ENCODE measurements around the gene ASZ1.

ASZ1 gene

DNA sequence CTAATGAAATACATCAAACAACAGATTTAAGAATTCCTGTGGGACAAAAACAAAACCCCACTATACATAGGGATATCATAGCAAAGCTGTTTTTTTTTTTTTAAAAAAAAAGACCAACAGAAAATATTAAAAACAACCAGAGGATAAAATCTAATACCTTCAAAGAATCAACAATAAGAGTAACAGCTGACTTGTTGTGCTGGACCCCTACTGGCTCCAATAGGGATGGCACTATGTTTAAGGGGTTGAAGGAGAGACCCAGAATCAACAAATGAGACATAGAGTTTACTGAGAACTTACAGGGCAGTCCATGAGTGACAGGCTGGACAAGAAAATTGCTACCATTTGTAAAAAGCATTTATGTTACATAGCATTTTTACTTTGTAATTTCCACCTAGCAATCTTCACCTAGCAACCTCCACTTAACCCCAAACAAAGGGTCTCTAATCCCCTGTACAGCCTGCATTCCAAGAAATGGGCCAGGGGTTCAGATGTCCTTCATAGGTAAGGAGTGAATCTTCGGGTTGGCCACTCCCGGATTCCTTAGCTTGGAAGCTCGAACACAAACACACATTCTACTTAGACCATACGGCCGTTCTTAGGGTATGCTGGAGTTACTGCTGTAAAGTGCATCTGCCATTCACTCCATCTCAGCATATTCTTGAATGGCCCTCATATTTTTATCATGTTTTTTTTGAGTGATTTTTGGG is 25.8 kb downstream of the ASZ1 start:
- DNase-seq: no peak

DNA sequence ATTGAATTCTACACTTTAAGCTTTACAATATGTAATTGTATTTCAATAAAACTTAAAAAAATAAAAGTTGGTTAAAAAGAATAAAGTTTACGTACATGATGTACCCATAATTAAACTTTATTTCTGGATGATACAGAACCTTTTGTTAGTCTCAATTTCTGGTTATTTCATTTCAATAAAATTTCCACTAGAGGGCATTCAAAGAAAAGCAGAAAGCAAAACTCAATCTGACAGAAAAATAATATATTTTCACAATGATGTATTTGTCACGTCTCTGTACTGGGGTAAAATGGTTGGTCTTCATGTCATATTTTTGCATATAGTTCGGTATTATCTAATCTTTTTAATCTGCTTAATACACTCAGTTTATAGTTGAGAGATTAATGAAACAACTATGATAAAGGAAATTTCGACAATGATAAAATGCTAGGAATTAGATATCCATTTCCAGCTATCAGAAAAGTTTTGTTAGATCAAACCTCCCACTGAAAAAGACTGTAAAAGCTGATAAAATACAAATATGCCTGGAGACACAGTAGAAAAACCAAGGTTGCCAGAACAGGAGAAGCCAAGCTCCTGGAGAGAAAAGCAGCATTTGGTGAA is 27.4 kb downstream of the ASZ1 start:
- DNase-seq: peak; percentile 29

DNA sequence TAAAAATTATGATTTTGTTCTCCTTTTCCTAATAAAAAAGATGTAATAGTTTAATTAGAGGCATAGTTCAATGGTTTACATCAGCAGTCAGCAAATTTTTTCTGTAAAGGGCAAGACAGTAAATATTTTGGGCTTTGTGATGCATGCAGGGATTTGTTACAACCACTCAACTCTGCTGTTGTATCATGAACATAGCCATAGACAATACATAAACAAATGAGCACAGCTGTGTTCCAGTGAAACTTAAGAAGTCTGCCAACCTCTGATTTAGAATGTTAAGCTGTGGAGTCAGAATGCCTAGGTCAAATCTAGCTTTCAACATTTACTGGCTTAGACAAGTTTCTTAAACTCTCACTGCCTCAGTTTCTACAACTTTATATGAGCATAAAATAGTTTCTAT is 31.6 kb downstream of the ASZ1 start:
- no peak for DNase-seq

GRCh38 chr7:117393781-117394180 is 33.5 kb downstream of the ASZ1 start:
- DNase-seq: no peak

DNA sequence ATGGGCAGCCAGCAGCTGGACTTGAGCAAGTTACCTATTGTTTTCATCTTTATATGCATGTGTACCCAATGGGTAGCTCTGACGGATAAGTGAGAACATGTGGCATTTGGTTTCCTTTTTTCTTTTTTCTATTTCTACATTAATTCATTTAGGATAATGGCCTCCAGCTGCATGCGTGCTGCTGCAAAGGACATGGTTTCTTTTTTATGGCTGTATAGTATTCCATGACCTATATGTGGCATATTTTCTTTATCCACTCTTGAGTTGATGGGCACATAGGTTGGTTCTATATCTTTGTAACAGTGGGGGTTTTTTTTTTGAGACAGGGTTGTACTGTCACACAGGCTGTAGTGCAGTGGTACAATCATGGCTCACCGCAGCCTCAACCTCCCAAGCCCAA is 37.4 kb downstream of the ASZ1 start:
- no peak for DNase-seq

DNA sequence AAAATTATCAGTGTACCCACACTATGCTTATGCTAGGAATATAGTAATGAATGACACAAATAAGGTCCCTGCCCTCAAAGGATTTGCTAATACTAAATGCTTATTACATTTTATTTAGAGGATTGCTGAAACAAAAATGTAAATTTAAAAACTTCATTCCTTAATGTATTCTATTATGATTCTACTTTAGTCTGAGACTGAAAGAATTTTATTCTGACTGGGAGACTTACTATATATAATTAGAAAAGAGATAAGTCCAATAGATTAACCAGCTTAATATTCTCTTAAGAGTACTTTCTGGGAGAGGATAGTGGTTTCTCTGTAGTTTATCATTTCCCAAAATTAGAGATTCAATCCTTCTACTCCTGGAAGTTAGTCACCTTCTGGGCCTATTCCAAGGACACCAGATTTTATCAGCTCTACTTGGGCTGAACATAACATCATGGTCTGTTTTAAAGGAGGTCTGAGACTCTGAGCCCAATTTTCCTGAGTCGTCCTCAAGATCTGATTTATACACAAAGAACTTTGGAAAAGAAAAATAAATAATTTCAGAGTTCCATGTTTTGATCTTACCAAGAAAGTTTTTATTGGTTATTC is 41.1 kb downstream of the ASZ1 start:
- DNase-seq: no peak

DNA sequence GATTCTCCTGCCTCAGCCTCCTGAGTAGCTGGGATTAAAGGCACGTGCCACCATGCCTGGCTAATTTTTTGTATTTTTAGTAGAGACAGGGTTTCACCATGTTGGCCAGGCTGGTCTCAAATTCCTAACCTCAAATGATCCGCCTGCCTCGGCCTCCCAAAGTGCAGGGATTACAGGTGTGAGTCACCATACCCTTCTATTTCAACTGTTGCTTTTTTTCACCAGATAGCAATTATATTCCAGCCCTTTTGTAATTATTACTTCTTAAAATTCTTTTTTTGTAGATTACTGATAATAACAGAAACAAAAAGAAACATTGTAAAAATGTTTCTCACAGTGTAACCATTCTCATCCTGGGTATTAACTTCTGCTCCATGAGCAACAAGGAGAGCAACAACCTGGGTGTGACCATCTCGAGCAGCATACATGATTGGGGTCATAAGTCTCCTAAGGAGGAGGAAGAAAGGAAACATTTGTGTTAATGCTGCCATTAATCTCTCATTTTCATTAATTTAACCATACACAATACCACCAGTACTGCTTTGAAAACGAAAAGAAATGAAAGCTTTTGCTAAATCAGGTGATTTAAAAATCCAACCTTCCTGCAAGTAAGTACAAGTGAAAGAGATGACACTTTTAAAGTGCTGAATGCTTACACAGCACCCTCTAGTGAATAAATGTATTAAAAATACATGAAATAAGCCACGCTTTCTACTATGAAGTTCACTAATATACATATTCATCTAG is 41.8 kb downstream of the ASZ1 start:
- DNase-seq: no peak

- no peak for DNase-seq
Measured at GRCh38 chr7:117384688-117385362, 42.5 kb downstream of the ASZ1 start.

GRCh38 chr7:117383483-117384189 is 43.7 kb downstream of the ASZ1 start:
- DNase-seq: no peak

GRCh38 chr7:117383046-117383445 is 44.2 kb downstream of the ASZ1 start:
- no peak for DNase-seq

DNA sequence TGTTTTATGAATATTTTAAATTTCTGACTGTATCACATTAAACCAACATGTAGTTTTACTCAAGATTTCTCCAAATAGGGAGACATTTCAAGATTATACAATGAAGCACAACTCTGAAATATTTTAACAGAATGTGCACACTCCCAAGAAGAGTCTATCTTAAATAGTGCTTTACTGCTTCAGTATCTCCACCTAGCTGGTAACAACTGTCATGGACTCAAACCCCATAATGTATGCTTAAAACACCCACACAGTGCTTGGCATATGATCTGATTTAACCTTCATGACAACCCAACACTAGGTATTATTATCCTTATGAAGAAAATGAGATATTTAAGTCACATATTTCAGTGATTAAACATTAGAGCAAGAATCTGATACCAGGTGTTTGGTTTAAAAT is 45.9 kb downstream of the ASZ1 start:
- DNase-seq: no peak

DNA sequence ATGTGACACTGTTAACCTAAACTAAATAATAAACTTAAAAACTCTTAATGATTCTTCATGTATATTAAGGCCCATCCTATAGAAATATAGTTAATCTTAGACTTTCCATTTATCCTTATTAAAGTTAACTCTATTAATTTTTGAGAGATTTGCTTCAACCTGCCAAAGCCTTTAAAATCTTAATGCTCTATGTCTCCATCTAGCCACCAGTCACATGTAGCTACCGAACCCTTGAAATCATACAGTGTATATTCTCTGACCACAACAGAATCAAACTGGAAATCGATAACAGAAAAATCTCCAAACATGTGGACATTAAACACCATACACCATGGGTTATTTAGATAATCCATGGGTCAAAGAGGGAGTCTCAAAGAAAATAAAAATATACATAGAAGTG is 51.9 kb downstream of the ASZ1 start:
- no peak for DNase-seq

GRCh38 chr7:117372073-117372472 is 55.2 kb downstream of the ASZ1 start:
- DNase-seq: no peak

- DNase-seq: no peak
Measured at GRCh38 chr7:117364339-117365080, 62.8 kb downstream of the ASZ1 start.

- DNase-seq: no peak
Measured at GRCh38 chr7:117362294-117362888, 64.9 kb downstream of the ASZ1 start.

DNA sequence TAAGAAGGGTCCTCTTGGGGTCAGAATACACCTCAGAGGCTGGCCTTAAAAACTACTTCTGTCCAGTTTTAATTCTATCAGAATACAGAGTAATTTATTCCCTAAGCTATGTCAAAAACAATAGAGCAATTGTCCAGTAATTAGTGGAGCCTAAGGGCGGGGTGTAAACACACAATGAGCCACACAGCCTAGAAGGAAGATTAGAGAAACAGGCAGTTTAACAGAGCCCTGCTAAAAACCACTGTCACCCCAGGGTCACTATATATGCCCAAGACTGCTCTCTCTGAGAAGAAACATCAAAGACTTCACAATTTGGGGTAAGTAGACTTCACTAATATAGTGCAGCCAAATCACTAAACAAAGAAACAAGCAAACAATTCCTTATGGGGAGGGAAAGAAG is 77.3 kb downstream of the ASZ1 start:
- DNase-seq: no peak

DNA sequence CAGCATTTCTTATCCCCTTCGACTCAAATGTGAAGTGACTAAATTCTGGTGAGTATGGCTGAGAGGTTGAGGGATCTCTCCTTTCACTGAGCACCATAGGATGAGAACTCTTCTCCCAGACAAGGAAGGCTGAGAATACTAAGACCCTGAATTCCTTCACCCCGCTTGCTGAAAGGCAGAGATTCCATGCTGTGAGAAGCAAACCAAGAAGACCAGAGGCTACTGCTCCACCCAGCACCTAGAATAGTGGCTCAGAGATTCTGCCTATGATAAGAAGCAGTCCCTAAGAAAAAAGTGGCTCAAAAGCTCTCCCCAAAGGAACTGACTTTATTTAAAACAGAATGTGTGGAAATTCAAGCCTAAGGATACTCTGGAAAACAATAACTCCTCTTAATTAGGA is 77.7 kb downstream of the ASZ1 start:
- DNase-seq: no peak

DNA sequence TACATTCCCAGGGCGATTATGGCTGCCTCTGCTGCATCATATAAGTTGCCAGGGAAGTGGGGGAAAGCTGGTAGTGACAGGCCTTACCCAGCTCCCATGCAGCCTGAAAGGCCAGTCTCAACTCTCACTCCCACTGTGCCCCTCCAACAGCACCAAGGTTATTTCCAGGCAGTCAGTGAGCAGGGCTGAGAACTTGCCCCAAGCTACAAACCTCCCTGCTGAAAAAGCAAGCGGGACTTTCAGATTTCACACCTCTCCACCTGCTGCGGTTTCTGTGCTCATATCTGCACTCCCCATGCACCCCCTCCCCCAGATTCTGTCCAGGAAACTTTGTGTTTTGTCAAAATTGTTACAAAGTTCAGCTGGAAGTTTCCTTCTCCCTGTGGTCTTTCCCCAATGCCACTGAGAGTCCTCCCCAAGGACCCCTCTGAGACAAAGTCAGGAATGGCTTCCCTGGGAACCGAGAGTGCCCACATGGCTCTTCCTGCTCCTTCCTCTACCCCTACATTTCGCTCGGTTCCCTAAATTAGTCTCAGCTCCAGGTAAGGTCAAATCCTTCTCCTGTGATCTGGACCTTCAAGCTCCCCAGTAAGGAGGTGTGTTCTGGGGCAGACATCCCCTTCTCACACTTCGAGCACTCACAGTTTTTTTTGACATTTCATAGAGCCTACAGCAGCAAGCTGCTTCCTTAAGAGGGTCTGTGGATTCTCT is 79.2 kb downstream of the ASZ1 start:
- DNase-seq: no peak

DNA sequence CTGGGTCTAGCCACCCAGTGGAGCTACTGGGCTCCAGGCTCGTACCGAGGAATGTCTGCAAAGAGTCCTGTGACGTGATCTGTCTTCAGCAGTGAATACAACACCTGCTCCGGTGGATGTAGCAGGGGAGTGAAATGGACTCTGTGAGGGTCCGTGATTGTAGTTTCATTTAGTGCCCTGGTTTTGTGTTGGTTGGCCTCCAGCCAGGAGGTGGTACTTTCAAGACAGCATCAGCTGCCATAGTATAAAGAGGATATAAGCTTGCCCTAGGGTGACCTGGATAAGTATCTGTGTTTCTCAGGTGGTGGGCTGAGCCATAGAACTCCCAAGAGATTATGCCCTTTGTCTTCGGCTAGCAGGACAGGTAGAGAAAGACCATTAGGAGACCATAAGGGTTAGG is 79.8 kb downstream of the ASZ1 start:
- no peak for DNase-seq

DNA sequence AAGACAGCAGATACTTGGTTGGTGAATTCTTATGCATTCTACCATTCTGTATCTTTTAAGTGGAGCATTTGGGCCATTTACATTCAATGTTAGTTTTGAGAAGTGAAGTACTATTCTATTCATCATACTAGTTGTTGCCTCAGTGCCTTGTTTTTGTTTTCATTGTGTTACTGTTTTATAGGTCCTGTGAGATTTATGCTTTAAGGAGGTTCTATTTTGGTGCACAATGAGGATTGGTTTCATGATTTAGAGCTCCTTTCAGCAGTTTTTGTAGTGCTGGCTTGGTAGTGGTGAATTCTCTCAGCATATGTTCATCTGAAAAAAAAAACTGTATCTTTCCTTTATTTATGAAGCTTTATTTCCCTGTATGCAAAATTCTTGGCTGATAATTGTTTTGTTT is 81.1 kb downstream of the ASZ1 start:
- no peak for DNase-seq

GRCh38 chr7:117338020-117338419 is 89.3 kb downstream of the ASZ1 start:
- DNase-seq: no peak

Data from NCI-H748 treated with DMSO at 0.1 percent for 48 hours (cell line).